H9 (cell line): ENCODE results near the gene LHPP. TPM values are rescaled to one million over a fixed set of nuclear protein-coding genes. Genes with fewer than 3 reads are reported as not detected.

Source experiments
- DNase-seq: peaks from one replicate; pipeline ENCODE4 v3.0.0-alpha.2; 2017
- H2AFZ ChIP-seq: one replicate; pipeline ENCODE4 v1.6.1; 2013; ENCODE audit warnings: mild to moderate bottlenecking, low read length, control low read depth, moderate library complexity
- H2AK5ac ChIP-seq: 2 replicates; pipeline ENCODE4 v1.6.1; 2013; ENCODE audit warnings: low read length, control low read depth, mixed read lengths; ENCODE audit not compliant: insufficient read length
- H2BK120ac ChIP-seq: one replicate; pipeline ENCODE4 v1.6.1; 2013; ENCODE audit warnings: low read depth, mild to moderate bottlenecking, low read length, control low read depth, inconsistent platforms; ENCODE audit not compliant: poor library complexity, severe bottlenecking
- H2BK12ac ChIP-seq: 2 replicates; pipeline ENCODE4 v1.6.1; 2013; ENCODE audit warnings: low read length, control low read depth, mixed read lengths, low read depth; ENCODE audit not compliant: insufficient read length
- H2BK15ac ChIP-seq: 2 replicates; pipeline ENCODE4 v1.6.1; 2013; ENCODE audit warnings: low read depth, low read length, control low read depth
- H2BK20ac ChIP-seq: one replicate; pipeline ENCODE4 v1.6.1; 2013; ENCODE audit warnings: low read depth, mild to moderate bottlenecking, low read length, control low read depth, inconsistent platforms; ENCODE audit not compliant: poor library complexity, severe bottlenecking
- H2BK5ac ChIP-seq: 2 replicates; pipeline ENCODE4 v1.6.1; 2013; ENCODE audit warnings: low read length, control low read depth, mixed read lengths; ENCODE audit not compliant: insufficient read length
- H3K14ac ChIP-seq: 2 replicates; pipeline ENCODE4 v1.6.1; 2013; ENCODE audit warnings: low read length, control low read depth; ENCODE audit not compliant: insufficient read depth
- H3K18ac ChIP-seq: 2 replicates; pipeline ENCODE4 v1.6.1; 2013; ENCODE audit warnings: low read depth, mild to moderate bottlenecking, mixed read lengths, low read length, control low read depth; ENCODE audit not compliant: insufficient read length
- H3K23ac ChIP-seq: 2 replicates; pipeline ENCODE4 v1.6.1; 2013; ENCODE audit warnings: low read length, control low read depth, mixed read lengths, low read depth; ENCODE audit not compliant: insufficient read length
- H3K23me2 ChIP-seq: 2 replicates; pipeline ENCODE4 v1.6.1; 2013; ENCODE audit warnings: low read depth, mild to moderate bottlenecking, mixed read lengths, low read length, control low read depth; ENCODE audit not compliant: insufficient read length, poor library complexity, severe bottlenecking
- H3K27ac ChIP-seq: 2 replicates; pipeline ENCODE4 v1.5.1; 2013; ENCODE audit warnings: low read length, control low read depth, mixed read lengths, low read depth; ENCODE audit not compliant: insufficient read length
- H3K27me3 ChIP-seq: 2 replicates; pipeline ENCODE4 v1.6.1; 2013; ENCODE audit warnings: low read length, control low read depth, inconsistent platforms; ENCODE audit not compliant: insufficient read depth
- H3K4ac ChIP-seq: 2 replicates; pipeline ENCODE4 v1.6.1; 2013; ENCODE audit warnings: low read depth, mild to moderate bottlenecking, control low read depth, inconsistent platforms, low read length, moderate library complexity
- H3K4me1 ChIP-seq: 2 replicates; pipeline ENCODE4 v1.6.1; 2013; ENCODE audit warnings: low read length, control low read depth, inconsistent platforms; ENCODE audit not compliant: insufficient read depth
- H3K4me2 ChIP-seq: 2 replicates; pipeline ENCODE4 v1.6.1; 2013; ENCODE audit warnings: low read length, control low read depth, mixed read lengths; ENCODE audit not compliant: insufficient read length, insufficient read depth
- H3K56ac ChIP-seq: 2 replicates; pipeline ENCODE4 v1.6.1; 2013; ENCODE audit warnings: low read depth, mild to moderate bottlenecking, mixed read lengths, low read length, control low read depth; ENCODE audit not compliant: insufficient read length
- H3K79me1 ChIP-seq: 2 replicates; pipeline ENCODE4 v1.6.1; 2013; ENCODE audit warnings: low read depth, mild to moderate bottlenecking, moderate library complexity, low read length, control low read depth, inconsistent platforms; ENCODE audit not compliant: insufficient read depth, poor library complexity, severe bottlenecking
- H3K79me2 ChIP-seq: 2 replicates; pipeline ENCODE4 v1.6.1; 2013; ENCODE audit warnings: low read length, control low read depth, inconsistent platforms; ENCODE audit not compliant: insufficient read depth
- H3K9ac ChIP-seq: 2 replicates; pipeline ENCODE4 v1.6.1; 2013; ENCODE audit warnings: low read length, control low read depth, mixed read lengths; ENCODE audit not compliant: insufficient read length; ENCODE audit errors: extremely low read depth
- H3K9me3 ChIP-seq: one replicate; pipeline ENCODE4 v1.6.1; 2013; ENCODE audit warnings: low read depth, low read length, inconsistent platforms; ENCODE audit not compliant: control insufficient read depth
- H3T11ph ChIP-seq: one replicate; pipeline ENCODE4 v1.6.1; 2013; ENCODE audit warnings: mild to moderate bottlenecking, low read length, control low read depth, inconsistent platforms
- H4K20me1 ChIP-seq: one replicate; pipeline ENCODE4 v1.6.1; 2013; ENCODE audit not compliant: control insufficient read depth, insufficient read length, insufficient read depth
- H4K5ac ChIP-seq: 2 replicates; pipeline ENCODE4 v1.6.1; 2013; ENCODE audit warnings: low read depth, mild to moderate bottlenecking, mixed read lengths, low read length, control low read depth; ENCODE audit not compliant: insufficient read length
- H4K8ac ChIP-seq: replicated peaks from 2 replicates; pipeline ENCODE4 v1.6.1; 2013; ENCODE audit warnings: low read length, control low read depth, mixed read lengths, low read depth; ENCODE audit not compliant: insufficient read length
- H4K91ac ChIP-seq: 2 replicates; pipeline ENCODE4 v1.6.1; 2013; ENCODE audit warnings: low read depth, mild to moderate bottlenecking, moderate library complexity, mixed read lengths, low read length, control low read depth; ENCODE audit not compliant: insufficient read length
- H3K27ac Mint-ChIP-seq, 3 experiments: 2 replicates in 2 of 3; 3 replicates in 1 of 3; pipeline ENCODE4 v1.8.0; 2020 to 2021; ENCODE audit warnings: mixed read lengths in 3 of 3, mild to moderate bottlenecking in 1 of 3, moderate library complexity in 1 of 3
- H3K27me3 Mint-ChIP-seq: 2 replicates; pipeline ENCODE4 v1.8.0; 2021; ENCODE audit warnings: low read depth, mild to moderate bottlenecking, moderate library complexity, mixed read lengths
- H3K36me3 Mint-ChIP-seq, 3 experiments: 2 replicates in 2 of 3; 3 replicates in 1 of 3; pipeline ENCODE4 v1.8.0; 2020 to 2021; ENCODE audit warnings: low read depth in 3 of 3, mixed read lengths in 3 of 3; ENCODE audit not compliant: insufficient read depth in 1 of 3
- H3K4me1 Mint-ChIP-seq, 2 experiments: 2 replicates each; pipeline ENCODE4 v1.8.0; 2020; ENCODE audit warnings: mixed read lengths in 2 of 2
- H3K4me3 Mint-ChIP-seq, 2 experiments: 2 replicates in 1 of 2; 3 replicates in 1 of 2; pipeline ENCODE4 v1.8.0; 2020 to 2021; ENCODE audit warnings: mild to moderate bottlenecking in 2 of 2, mixed read lengths in 2 of 2, moderate library complexity in 1 of 2
- H3K9me3 Mint-ChIP-seq, 2 experiments: 2 replicates in 1 of 2; 3 replicates in 1 of 2; pipeline ENCODE4 v1.8.0; 2020; ENCODE audit warnings: mild to moderate bottlenecking in 2 of 2, mixed read lengths in 2 of 2, moderate library complexity in 1 of 2
- CTCF ChIP-seq: fragments of 200-600 bp; sonication (generic); conservative IDR thresholded peaks from 3 replicates; pipeline ENCODE4 v1.8.0; 2021; ENCODE audit warnings: antibody characterized with exemption, mild to moderate bottlenecking
- WGBS: extraction: QIAGEN DNeasy Blood & Tissue Kit; methylation state at CpG from one replicate; pipeline ENCODE4 v1.1.7; 2013; ENCODE audit warnings: missing lambda C conversion rate, low lambda C conversion rate, mixed read lengths; ENCODE audit not compliant: insufficient read length; ENCODE audit errors: extremely low coverage; 5-methylcytosine and 5-hydroxymethylcytosine counted together
- total RNA-seq: library from RNA; stranded (reverse); gene quantifications from 2 replicates; pipeline ENCODE4 v1.2.1, GENCODE V29; 2021

The LHPP gene
- total RNA-seq, 1 experiment from 2014 or later = 29.6 TPM

DNA sequence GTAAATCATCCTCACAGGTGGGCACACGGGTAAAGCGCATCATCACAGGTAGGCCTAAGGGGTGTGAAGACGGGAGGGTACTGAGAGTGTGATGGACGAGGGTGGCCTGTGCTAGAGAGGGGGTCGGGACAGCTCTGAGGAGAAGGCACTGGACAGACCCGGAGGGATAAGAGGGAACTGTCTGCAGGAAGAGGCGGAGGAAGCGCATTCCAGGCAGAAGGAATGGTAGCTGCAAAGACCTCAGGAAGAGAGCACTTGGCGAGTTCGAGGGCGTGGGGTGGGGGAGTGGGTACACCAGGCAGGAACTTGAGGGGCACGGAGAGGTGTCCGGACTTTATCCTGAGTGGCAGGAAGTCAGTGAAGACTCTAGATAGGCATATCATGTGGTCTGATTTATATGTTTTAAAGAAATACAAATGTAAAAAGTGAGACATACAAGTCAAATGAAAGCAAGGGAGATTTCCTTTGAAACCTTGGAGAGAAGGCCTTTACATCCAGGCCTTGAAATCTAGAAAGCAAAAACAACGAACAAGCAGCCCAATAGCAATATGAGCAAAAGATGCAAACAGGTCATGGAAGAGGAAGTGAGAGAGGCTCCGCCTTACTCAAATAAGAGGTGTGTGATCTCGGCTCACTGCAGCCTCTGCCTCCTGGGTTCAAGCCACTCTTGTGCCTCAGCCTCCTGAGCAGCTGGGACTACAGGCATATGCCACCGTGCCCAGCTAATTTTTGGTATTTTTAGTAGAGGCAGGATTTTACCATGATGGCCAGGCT lies 3.6 kb downstream of the LHPP start:
- no peak for TF ChIP-seq CTCF
- H3K23ac ChIP-seq = no peak overlapping the region
- no peak overlapping the region for H3K9ac ChIP-seq
- Mint-ChIP-seq H3K36me3 (peaks cover 2 to 5% (median 5%) of the 10 kb centered on the region in 3 experiments; a peak in 6 of 7 replicates), H3K27ac (peak overlapping the region; percentile 33 to 59 (median 46); a peak in 6 of 7 replicates), H3K27me3 (peaks cover 8% of the 10 kb centered on the region), H3K4me3 (peak overlapping the region in 1 of 2 experiments; percentile 7; a peak in 1 of 5 replicates), H3K9me3 (no peaks in the 10 kb centered on the region; a peak in 1 of 5 replicates), H3K4me1 (peaks cover 50 to 53% of the 10 kb centered on the region in 2 experiments)
- no peaks in the 10 kb centered on the region for H3K79me1 ChIP-seq
- H3T11ph ChIP-seq = no peak overlapping the region
- no peak overlapping the region for H3K14ac ChIP-seq
- H3K4ac ChIP-seq = no peak overlapping the region
- H2BK120ac ChIP-seq = no peak overlapping the region
- H4K91ac ChIP-seq = no peak overlapping the region
- H4K20me1 ChIP-seq = no peaks in the 10 kb centered on the region
- H3K27ac ChIP-seq = no peak overlapping the region
- H3K4me1 ChIP-seq = peaks cover 12% of the 10 kb centered on the region; the same call in 1 of the 2 replicates
- H2BK5ac ChIP-seq = no peak overlapping the region
- no peaks in the 10 kb centered on the region for H3K27me3 ChIP-seq
- H2BK12ac ChIP-seq = no peak overlapping the region
- H3K56ac ChIP-seq = no peak overlapping the region
- no peak overlapping the region for H4K5ac ChIP-seq
- no peak overlapping the region for H2BK15ac ChIP-seq
- H2AK5ac ChIP-seq = no peak overlapping the region
- no peak overlapping the region for H2BK20ac ChIP-seq
- no peaks in the 10 kb centered on the region for H3K79me2 ChIP-seq
- no peaks in the 10 kb centered on the region for H3K9me3 ChIP-seq
- H2AFZ ChIP-seq = no peak overlapping the region
- no CpG with 5 or more reads among the region's 17 CpGs for WGBS
- H3K4me2 ChIP-seq = no peak overlapping the region
- H3K23me2 ChIP-seq = peaks cover 3% of the 10 kb centered on the region
- no peak for DNase-seq
- H3K18ac ChIP-seq = no peak overlapping the region
- no peak overlapping the region for H4K8ac ChIP-seq
